Neutrophil (primary cell): Measurements from ENCODE around the gene OSBPL7.

Experiments used
- H3K27ac ChIP-seq: fragments of 200-600 bp; sonication (generic); 2 replicates; pipeline ENCODE4 v1.5.1; 2016; ENCODE audit warnings: mild to moderate bottlenecking, moderate library complexity
- H3K27me3 ChIP-seq: fragments of 200-600 bp; sonication (generic); 2 replicates; pipeline ENCODE4 v1.6.0; 2016; ENCODE audit warnings: mild to moderate bottlenecking
- H3K36me3 ChIP-seq: fragments of 200-600 bp; sonication (generic); 2 replicates; pipeline ENCODE4 v1.5.1; 2017
- H3K4me1 ChIP-seq, 2 experiments: fragments of 200-600 bp in 1 of 2; sonication (generic) in 1 of 2; 1 replicate in 1 of 2; 2 replicates in 1 of 2; pipeline versions ENCODE4 v1.5.1 to v1.6.1; 2013 to 2016; ENCODE audit warnings: low read depth in 1 of 2, low read length in 1 of 2, mild to moderate bottlenecking in 1 of 2, moderate library complexity in 1 of 2; ENCODE audit not compliant: control insufficient read depth in 1 of 2, insufficient read depth in 1 of 2
- H3K4me3 ChIP-seq, 2 experiments: fragments of 200-600 bp in 1 of 2; sonication (generic) in 1 of 2; 1 replicate in 1 of 2; 2 replicates in 1 of 2; pipeline ENCODE4 v1.5.1; 2013 to 2016; ENCODE audit warnings: low read depth in 1 of 2, low read length in 1 of 2, mild to moderate bottlenecking in 1 of 2, moderate library complexity in 1 of 2
- H3K9me3 ChIP-seq: fragments of 200-600 bp; sonication (generic); 2 replicates; pipeline ENCODE4 v1.5.1; 2016
- TF ChIP-seq, protein P1 (sequence below): fragments of 200-600 bp; sonication (generic); IDR thresholded peaks from 2 replicates; pipeline ENCODE4 v1.5.1; 2016; ENCODE audit warnings: antibody characterized with exemption

The OSBPL7 gene

DNA sequence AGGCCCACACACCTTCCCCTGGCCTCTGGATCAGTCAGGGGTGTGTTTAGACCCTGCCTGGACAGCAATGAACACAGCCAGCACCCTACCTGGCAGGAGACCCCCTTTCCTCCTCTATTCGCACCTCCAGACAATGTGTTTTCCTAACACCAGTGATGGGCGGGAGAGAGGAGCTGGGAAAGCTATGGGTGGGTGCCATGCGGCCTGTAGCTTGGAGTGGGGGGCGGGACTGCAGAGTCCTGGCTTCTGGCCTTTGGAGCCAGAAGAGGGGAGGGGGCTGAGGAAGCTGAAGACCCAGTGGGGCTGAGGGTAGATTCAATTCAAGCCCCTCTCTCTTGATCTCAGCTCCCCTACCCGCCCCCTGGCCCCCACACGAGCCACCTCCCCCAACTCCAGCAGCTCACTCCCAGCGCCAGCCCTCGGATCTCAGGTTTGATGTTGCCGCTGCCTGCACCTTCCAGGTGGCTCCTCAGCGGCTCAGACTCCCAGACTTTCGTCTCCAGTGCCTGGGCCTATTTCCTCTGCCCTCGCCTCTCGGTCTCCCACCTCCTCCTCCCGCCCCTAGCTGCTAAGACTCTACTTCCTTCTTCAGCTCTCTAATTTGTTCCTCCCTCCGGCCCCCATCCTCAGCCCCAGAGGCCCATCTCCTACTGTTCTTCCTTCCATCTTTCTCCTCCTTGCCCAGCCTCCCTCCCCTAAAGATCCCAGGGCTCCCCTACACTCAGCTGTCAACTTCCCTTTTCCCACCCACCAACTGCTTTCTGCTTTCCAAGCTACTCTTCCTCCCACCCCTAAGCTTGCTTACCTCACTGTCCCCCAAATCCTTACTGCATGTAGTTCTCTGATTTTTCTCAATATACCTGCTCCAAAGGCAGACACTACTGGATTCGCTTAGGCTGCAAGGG is 36.2 kb upstream of the OSBPL7 start:
- H3K27me3 ChIP-seq: peaks cover 72% of the 10 kb centered on the region
- H3K4me1 ChIP-seq: no peaks in the 10 kb centered on the region

DNA sequence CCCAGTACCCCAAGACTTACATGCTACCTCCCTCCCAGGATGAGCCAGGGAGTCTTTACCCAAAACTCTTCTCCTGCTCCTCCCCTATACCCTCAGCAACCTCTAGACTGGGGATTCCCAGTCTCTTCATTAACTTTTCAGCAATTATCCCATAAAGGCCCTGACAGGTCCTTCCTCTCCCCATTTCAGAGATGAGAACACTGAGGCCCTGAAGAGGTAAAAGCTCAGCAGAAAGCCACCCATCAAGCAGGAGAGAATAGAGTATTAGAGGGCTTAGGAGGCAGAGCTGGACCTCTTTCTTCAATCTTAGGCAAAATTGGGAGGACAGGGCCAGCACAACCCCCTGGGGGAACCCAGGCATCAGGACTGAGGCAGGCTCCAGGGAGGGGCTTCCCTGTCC is 35.2 kb upstream of the OSBPL7 start:
- H3K9me3 ChIP-seq: no peaks in the 10 kb centered on the region
- peaks cover 81% of the 10 kb centered on the region for H3K27me3 ChIP-seq
- H3K4me1 ChIP-seq: no peaks in the 10 kb centered on the region
- H3K36me3 ChIP-seq: no peaks in the 10 kb centered on the region
- no peak overlapping the region for H3K27ac ChIP-seq
- H3K4me3 ChIP-seq: no peak overlapping the region
- TF ChIP-seq, protein P1, sequence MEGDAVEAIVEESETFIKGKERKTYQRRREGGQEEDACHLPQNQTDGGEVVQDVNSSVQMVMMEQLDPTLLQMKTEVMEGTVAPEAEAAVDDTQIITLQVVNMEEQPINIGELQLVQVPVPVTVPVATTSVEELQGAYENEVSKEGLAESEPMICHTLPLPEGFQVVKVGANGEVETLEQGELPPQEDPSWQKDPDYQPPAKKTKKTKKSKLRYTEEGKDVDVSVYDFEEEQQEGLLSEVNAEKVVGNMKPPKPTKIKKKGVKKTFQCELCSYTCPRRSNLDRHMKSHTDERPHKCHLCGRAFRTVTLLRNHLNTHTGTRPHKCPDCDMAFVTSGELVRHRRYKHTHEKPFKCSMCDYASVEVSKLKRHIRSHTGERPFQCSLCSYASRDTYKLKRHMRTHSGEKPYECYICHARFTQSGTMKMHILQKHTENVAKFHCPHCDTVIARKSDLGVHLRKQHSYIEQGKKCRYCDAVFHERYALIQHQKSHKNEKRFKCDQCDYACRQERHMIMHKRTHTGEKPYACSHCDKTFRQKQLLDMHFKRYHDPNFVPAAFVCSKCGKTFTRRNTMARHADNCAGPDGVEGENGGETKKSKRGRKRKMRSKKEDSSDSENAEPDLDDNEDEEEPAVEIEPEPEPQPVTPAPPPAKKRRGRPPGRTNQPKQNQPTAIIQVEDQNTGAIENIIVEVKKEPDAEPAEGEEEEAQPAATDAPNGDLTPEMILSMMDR: no peak

More for the DNA sequence above, 36.2 kb upstream of the OSBPL7 start:
- H3K27ac ChIP-seq: no peak overlapping the region
- H3K9me3 ChIP-seq: no peaks in the 10 kb centered on the region
- H3K36me3 ChIP-seq: no peaks in the 10 kb centered on the region
- H3K4me3 ChIP-seq: no peak overlapping the region
- TF ChIP-seq, protein P1: no peak

DNA sequence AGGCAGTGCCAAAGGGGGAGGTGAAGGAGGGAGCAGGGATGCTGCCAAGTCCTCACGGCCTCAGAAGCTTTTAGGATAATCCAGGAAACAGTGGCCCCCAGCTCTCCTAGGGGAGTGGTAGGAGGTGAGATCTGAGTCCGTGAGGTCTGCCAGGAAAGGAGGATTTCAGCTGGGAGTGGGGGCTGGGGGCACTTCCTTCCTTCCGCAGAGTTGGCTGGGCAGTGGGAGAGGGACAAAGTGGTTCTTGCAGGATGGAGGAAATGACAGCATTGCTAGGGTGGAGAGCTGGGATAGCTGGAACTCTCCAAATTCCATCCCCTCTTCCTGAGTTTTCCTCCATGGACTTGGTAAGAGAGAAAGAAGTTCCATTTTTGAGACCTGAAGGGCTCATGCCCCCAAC is 34.1 kb upstream of the OSBPL7 start:
- TF ChIP-seq, protein P1: no peak

DNA sequence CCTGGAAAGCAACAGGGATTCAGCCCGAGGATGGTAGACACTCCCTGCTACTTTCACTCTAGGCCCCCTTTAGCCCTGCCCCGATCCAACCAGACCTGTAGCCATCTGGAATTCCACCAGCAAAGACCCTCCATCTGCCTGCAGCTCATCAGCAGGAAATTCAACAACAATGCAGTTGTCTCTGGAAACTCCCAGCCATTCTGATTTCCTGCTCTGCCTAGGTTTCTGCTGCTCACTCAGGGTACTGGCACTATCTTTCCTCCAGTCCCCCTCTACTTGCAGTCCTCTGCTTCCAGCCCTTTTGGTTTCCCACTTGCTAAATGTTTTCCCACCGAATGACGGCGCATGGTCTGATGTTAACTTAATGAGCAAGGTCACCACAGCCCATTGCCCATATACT is 32.0 kb upstream of the OSBPL7 start:
- no peaks in the 10 kb centered on the region for H3K9me3 ChIP-seq
- no peaks in the 10 kb centered on the region for H3K36me3 ChIP-seq
- H3K27ac ChIP-seq: no peak overlapping the region
- TF ChIP-seq, protein P1: no peak
- peaks cover 98% of the 10 kb centered on the region for H3K27me3 ChIP-seq
- no peak overlapping the region for H3K4me3 ChIP-seq
- peaks cover 0 to 7% of the 10 kb centered on the region in 2 experiments for H3K4me1 ChIP-seq

More for the DNA sequence above, 34.1 kb upstream of the OSBPL7 start:
- no peaks in the 10 kb centered on the region for H3K36me3 ChIP-seq
- H3K27ac ChIP-seq: no peak overlapping the region
- no peaks in the 10 kb centered on the region for H3K9me3 ChIP-seq
- H3K4me1 ChIP-seq: peaks cover 0 to 6% of the 10 kb centered on the region in 2 experiments
- H3K4me3 ChIP-seq: no peak overlapping the region
- H3K27me3 ChIP-seq: peaks cover 90% of the 10 kb centered on the region

DNA sequence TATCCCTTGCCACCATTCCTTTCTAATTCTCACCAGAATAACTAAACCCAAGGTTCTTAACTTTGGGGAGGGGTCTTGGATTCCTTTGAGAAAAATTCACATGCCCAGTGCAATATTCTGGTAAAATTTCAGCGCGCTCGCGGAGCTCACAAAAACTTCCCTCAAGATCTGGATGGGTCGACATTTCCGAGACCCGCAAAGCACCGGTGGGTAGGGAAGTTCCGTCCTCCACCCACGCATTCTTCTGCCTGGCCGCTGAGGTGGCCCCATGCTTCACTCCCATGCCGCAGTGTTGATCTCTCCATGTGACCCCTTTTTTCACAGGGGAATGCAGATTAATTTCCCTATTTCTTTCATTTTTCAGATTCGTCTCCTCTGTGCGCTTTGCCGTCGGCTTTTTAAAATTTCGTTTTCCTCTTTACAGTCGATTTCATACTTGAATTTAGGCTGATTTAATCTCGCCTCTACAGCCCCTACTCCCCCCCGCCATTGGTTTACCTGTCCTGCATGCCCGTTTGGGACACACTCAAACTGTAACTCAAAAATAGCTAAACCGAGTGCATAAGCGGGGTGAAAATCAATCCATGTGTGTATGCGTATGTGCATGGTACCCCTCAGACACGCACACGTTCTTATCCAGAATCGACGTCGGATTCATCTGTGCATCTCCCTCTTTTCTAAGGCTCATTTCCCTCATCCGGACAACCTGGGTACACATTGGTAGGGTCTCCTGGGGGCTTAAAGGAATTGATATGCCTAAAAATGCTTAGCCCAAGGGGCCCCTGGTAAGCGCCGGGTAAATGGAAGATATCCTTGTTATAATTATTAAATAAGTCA is 30.7 kb upstream of the OSBPL7 start:
- Histone ChIP-seq H3K27ac (no peak overlapping the region), H3K4me3 (no peak overlapping the region), H3K36me3 (no peaks in the 10 kb centered on the region), H3K4me1 (peaks cover 0 to 7% of the 10 kb centered on the region in 2 experiments), H3K9me3 (no peaks in the 10 kb centered on the region), H3K27me3 (peaks cover 100% of the 10 kb centered on the region)
- TF ChIP-seq, protein P1: no peak
